ENCODE data around the gene RNASET2. TPM values are rescaled to one million over a fixed set of nuclear protein-coding genes. Genes with fewer than 3 reads are reported as not detected.

RNASET2 gene
- total and polyA plus RNA-seq, 8 donors = 38.1 to 68.5 (median 47.0) TPM

DNA sequence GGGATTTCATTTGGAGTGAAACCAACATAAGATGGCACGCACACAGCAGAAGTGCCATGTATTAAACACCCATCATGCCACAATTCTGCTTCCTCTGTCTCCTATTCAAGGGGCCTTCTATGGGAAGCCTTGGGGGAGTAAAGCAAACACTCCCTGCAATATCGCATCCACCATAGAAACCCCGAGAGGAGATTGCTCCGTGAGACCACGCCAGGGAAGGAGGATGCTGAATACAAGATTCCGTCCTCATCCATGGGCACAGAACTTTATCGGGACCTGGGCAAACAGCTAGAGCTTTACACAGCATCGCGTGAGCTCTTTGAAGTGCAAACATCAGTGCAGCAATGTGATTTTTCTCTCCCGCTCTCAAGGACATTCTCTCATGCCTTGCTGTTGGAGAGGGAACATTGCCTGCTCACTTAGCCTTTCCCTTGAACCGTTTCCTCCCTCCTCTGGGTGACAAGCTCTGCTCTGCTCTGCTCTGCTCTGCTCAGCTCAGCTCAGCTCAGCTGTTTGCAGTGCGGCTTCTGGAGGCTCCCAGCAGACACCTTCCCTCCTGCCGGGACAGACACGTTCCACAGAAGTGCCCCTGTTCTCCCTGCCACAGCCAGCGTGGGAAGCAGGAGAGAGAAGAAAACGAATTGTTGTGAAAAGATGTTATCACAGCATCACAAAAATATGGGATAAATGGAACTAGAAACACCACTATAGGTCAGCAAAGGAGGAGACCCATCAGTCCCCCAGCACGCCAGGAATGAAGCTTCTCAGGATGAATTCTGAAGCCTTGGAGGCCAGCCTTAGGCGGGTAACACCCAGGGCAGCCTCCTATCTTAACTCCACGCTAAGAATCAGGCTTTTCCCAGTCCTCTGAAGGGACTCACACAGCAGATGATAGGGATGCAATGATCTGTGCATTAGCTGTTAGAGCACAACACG lies 48.2 kb downstream of the RNASET2 start:
- no peaks in the 10 kb centered on the region for H3K9me3 ChIP-seq
- intact Hi-C loops (cut with DNase I) = no loop called here
- DNase-seq (peak in 1 of 4 donors; percentile 28), ATAC-seq (no peak)
- H3K36me3 ChIP-seq = no peaks in the 10 kb centered on the region
- no peaks in the 10 kb centered on the region for H3K4me1 ChIP-seq
- no peaks in the 10 kb centered on the region for H3K27me3 ChIP-seq
- no peak for TF ChIP-seq CTCF (IDR thresholded peaks at IDR 0.05)
- H3K4me3 ChIP-seq = no peak overlapping the region
- no peak overlapping the region for H3K27ac ChIP-seq

- no peak for DNase-seq
- Histone ChIP-seq H3K9me3 (no peaks in the 10 kb centered on the region), H3K4me3 (no peak overlapping the region), H3K36me3 (no peaks in the 10 kb centered on the region), H3K4me1 (no peaks in the 10 kb centered on the region), H3K27ac (no peak overlapping the region), H3K27me3 (no peaks in the 10 kb centered on the region)
- intact Hi-C loops (cut with DNase I) = no loop called here
- ATAC-seq = no peak
- no peak for TF ChIP-seq CTCF (IDR thresholded peaks at IDR 0.05)
These were observed 48.9 kb downstream of the RNASET2 start for GRCh38 chr6:166907373-166907841.

- ATAC-seq (no peak), DNase-seq (peak in 1 of 4 donors; percentile 48)
- Histone ChIP-seq H3K27ac (no peak overlapping the region), H3K27me3 (no peaks in the 10 kb centered on the region), H3K4me3 (no peak overlapping the region), H3K4me1 (no peaks in the 10 kb centered on the region), H3K36me3 (no peaks in the 10 kb centered on the region), H3K9me3 (no peaks in the 10 kb centered on the region)
- intact Hi-C loops (cut with DNase I) = no loop called here
- no peak for TF ChIP-seq CTCF (IDR thresholded peaks at IDR 0.05)
These were observed 49.8 kb downstream of the RNASET2 start for GRCh38 chr6:166906376-166907044.

DNA sequence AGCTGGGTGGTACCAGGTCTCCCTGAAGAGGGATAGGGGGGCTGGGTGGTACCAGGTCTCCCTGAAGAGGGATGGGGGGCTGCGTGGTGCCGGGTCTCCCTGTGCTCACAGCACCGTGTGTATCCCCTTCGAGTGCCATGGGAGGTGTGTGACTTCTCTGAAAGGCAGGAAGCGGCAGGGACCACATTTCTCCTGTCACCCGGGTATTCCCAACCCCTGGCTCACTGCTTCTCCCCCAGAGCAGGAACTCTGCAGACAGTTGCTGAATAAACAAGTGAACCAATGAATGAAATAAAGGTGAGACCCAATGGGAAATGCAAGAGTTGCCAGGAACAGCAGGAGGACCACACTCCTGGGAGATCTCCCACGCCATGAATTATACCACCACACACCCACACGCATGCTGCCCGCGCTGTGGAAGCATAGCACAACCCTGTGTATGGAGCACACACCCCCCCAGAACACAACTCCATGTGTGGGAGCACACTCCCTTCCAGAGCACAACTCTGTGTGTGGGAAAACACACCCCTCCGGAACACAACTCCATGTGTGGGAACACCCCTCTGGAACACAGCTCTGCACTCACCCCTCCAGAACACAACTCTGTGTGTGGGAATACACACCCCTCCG lies 50.7 kb downstream of the RNASET2 start:
- intact Hi-C loops (cut with DNase I) = no loop called here
- no peaks in the 10 kb centered on the region for H3K27me3 ChIP-seq
- H3K9me3 ChIP-seq = no peaks in the 10 kb centered on the region
- H3K4me3 ChIP-seq = no peak overlapping the region
- no peak overlapping the region for H3K27ac ChIP-seq
- ATAC-seq = no peak
- no peak for TF ChIP-seq CTCF (IDR thresholded peaks at IDR 0.05)
- no peak for DNase-seq
- no peaks in the 10 kb centered on the region for H3K36me3 ChIP-seq
- H3K4me1 ChIP-seq = no peaks in the 10 kb centered on the region

- Histone ChIP-seq H3K4me1 (no peaks in the 10 kb centered on the region), H3K9me3 (no peaks in the 10 kb centered on the region), H3K27me3 (no peaks in the 10 kb centered on the region), H3K4me3 (no peak overlapping the region), H3K27ac (no peak overlapping the region), H3K36me3 (no peaks in the 10 kb centered on the region)
- intact Hi-C loops (cut with DNase I) = no loop called here
- DNase-seq (no peak), ATAC-seq (no peak)
- no peak for TF ChIP-seq CTCF (IDR thresholded peaks at IDR 0.05)
These were observed 51.3 kb downstream of the RNASET2 start for GRCh38 chr6:166905013-166905412.
